ENCODE measurements around the gene NAA40.

Gene NAA40

GRCh38 chr11:63915961-63916836 is 22.6 kb upstream of the NAA40 start:
- Histone ChIP-seq H3K4me2 (ENCODE audit: insufficient read depth, low read length, poor library complexity, severe bottlenecking) (peak overlapping the region; percentile 82), H3K9me3 (replicated peaks in 1 of 2; ENCODE audit: control insufficient read depth in 2 of 2, insufficient read depth in 1 of 2, low read depth in 1 of 2, low read length in 2 of 2) (no peaks in the 10 kb centered on the region), H3K4me1 (ENCODE audit: control insufficient read depth in 2 of 2, insufficient read depth in 1 of 2, low read depth in 1 of 2, low read length in 2 of 2) (peaks cover 35 to 37% of the 10 kb centered on the region in 2 donors), H2AK5ac (ENCODE audit: low read depth, low read length) (peak overlapping the region; percentile 99), H4K8ac (ENCODE audit: low read depth, low read length) (peak overlapping the region; percentile 32), H3K4me3 (ENCODE audit: low read length in 2 of 2) (peak overlapping the region; percentile 66 to 85), H3K4ac (ENCODE audit: low read length) (peak overlapping the region; percentile 98), H3K9ac (ENCODE audit: low read depth, low read length, poor library complexity) (peak overlapping the region; percentile 95), H3K27ac (replicated peaks; ENCODE audit: low read length) (peak overlapping the region; percentile 94), H3K79me1 (ENCODE audit: low read depth, low read length) (peaks cover 21% of the 10 kb centered on the region), H2BK120ac (ENCODE audit: low read depth, low read length) (peak overlapping the region; percentile 90), H2AFZ (ENCODE audit: low read length) (peak overlapping the region; percentile 66), H2BK5ac (ENCODE audit: low read length) (peak overlapping the region; percentile 99), H3K36me3 (replicated peaks in 1 of 2; ENCODE audit: control insufficient read depth in 2 of 2, insufficient read depth in 2 of 2, low read length in 2 of 2) (peaks cover 24 to 34% of the 10 kb centered on the region in 2 donors), H2BK15ac (ENCODE audit: low read length) (peak overlapping the region; percentile 87), H3K14ac (ENCODE audit: low read length) (peak overlapping the region; percentile 95), H4K91ac (ENCODE audit: low read depth, low read length, poor library complexity) (peak overlapping the region; percentile 47), H2BK12ac (ENCODE audit: low read length) (peak overlapping the region; percentile 95), H3K23ac (ENCODE audit: low read depth, low read length, poor library complexity) (peak overlapping the region; percentile 90), H3K18ac (ENCODE audit: low read length) (peak overlapping the region; percentile 100), H3K27me3 (ENCODE audit: control insufficient read depth in 3 of 3, insufficient read depth in 3 of 3, low read depth in 1 of 3, low read length in 3 of 3) (no peaks in the 10 kb centered on the region)
- no CpG with 5 or more reads among the region's 56 CpGs for WGBS, 2 donors (ENCODE audit: extremely low coverage in 2 of 2, insufficient read length in 2 of 2, insufficient replicate concordance in 1 of 2)
- DNase-seq (ENCODE audit: low spot score), result no peak

- H2AFZ ChIP-seq (ENCODE audit: low read length), result peak within 1 kb of the TSS; percentile 81
- peak within 1 kb of the TSS; percentile 95 for H3K9ac ChIP-seq (ENCODE audit: low read depth, low read length, poor library complexity)
- peak within 1 kb of the TSS; percentile 98 for H2BK120ac ChIP-seq (ENCODE audit: low read depth, low read length)
- H2BK12ac ChIP-seq (ENCODE audit: low read length), result peak within 1 kb of the TSS; percentile 95
- peak within 1 kb of the TSS; percentile 90 for H3K23ac ChIP-seq (ENCODE audit: low read depth, low read length, poor library complexity)
- peak within 1 kb of the TSS; percentile 87 for H2BK15ac ChIP-seq (ENCODE audit: low read length)
- H3K14ac ChIP-seq (ENCODE audit: low read length), result peak within 1 kb of the TSS; percentile 95
- no peaks in the 10 kb centered on the region for H3K27me3 ChIP-seq (ENCODE audit: control insufficient read depth in 3 of 3, insufficient read depth in 3 of 3, low read depth in 1 of 3, low read length in 3 of 3)
- peak; percentile 83 for DNase-seq (ENCODE audit: low spot score)
- peaks cover 0 to 5% of the 10 kb centered on the region in 2 donors for H3K9me3 ChIP-seq (replicated peaks in 1 of 2; ENCODE audit: control insufficient read depth in 2 of 2, insufficient read depth in 1 of 2, low read depth in 1 of 2, low read length in 2 of 2)
- peak within 1 kb of the TSS; percentile 100 for H3K18ac ChIP-seq (ENCODE audit: low read length)
- no CpG with 5 or more reads among the region's 85 CpGs for WGBS, 2 donors (ENCODE audit: extremely low coverage in 2 of 2, insufficient read length in 2 of 2, insufficient replicate concordance in 1 of 2)
- H2AK5ac ChIP-seq (ENCODE audit: low read depth, low read length), result peak within 1 kb of the TSS; percentile 99
- H3K4me3 ChIP-seq (ENCODE audit: low read length in 2 of 2), result peak within 1 kb of the TSS; percentile 66 to 85
- peaks cover 19% of the 10 kb centered on the region for H3K79me1 ChIP-seq (ENCODE audit: low read depth, low read length)
- H3K4ac ChIP-seq (ENCODE audit: low read length), result peak within 1 kb of the TSS; percentile 98
- H3K36me3 ChIP-seq (replicated peaks in 1 of 2; ENCODE audit: control insufficient read depth in 2 of 2, insufficient read depth in 2 of 2, low read length in 2 of 2), result peaks cover 22 to 29% of the 10 kb centered on the region in 2 donors
- peak within 1 kb of the TSS; percentile 32 for H4K8ac ChIP-seq (ENCODE audit: low read depth, low read length)
- H3K4me2 ChIP-seq (ENCODE audit: insufficient read depth, low read length, poor library complexity, severe bottlenecking), result peak within 1 kb of the TSS; percentile 82
- H2BK5ac ChIP-seq (ENCODE audit: low read length), result peak within 1 kb of the TSS; percentile 99
- peak within 1 kb of the TSS; percentile 94 for H3K27ac ChIP-seq (replicated peaks; ENCODE audit: low read length)
- H4K91ac ChIP-seq (ENCODE audit: low read depth, low read length, poor library complexity), result peak within 1 kb of the TSS; percentile 47
- peaks cover 34 to 37% of the 10 kb centered on the region in 2 donors for H3K4me1 ChIP-seq (ENCODE audit: control insufficient read depth in 2 of 2, insufficient read depth in 1 of 2, low read depth in 1 of 2, low read length in 2 of 2)
Measured at GRCh38 chr11:63916837-63917691, 21.7 kb upstream of the NAA40 start, which contains the start of gene RCOR2. Gene RCOR2, minus strand, starts transcription at chr11:63917164. Its CDS starts 708 bp downstream, at chr11:63916456.

GRCh38 chr11:63917692-63918506 is 20.9 kb upstream of the NAA40 start:
- peak overlapping the region; percentile 50 for H2AK5ac ChIP-seq (ENCODE audit: low read depth, low read length)
- H3K4me3 ChIP-seq (ENCODE audit: low read length in 2 of 2), result peak overlapping the region; percentile 66 to 74
- no CpG with 5 or more reads among the region's 50 CpGs for WGBS, 2 donors (ENCODE audit: extremely low coverage in 2 of 2, insufficient read length in 2 of 2, insufficient replicate concordance in 1 of 2)
- H2BK120ac ChIP-seq (ENCODE audit: low read depth, low read length), result peak overlapping the region; percentile 98
- H3K9ac ChIP-seq (ENCODE audit: low read depth, low read length, poor library complexity), result peak overlapping the region; percentile 93
- H3K9me3 ChIP-seq (replicated peaks in 1 of 2; ENCODE audit: control insufficient read depth in 2 of 2, insufficient read depth in 1 of 2, low read depth in 1 of 2, low read length in 2 of 2), result peaks cover 0 to 5% of the 10 kb centered on the region in 2 donors
- H4K91ac ChIP-seq (ENCODE audit: low read depth, low read length, poor library complexity), result peak overlapping the region; percentile 97
- H3K79me1 ChIP-seq (ENCODE audit: low read depth, low read length), result peaks cover 19% of the 10 kb centered on the region
- peak overlapping the region; percentile 78 for H3K14ac ChIP-seq (ENCODE audit: low read length)
- H3K18ac ChIP-seq (ENCODE audit: low read length), result peak overlapping the region; percentile 100
- peak overlapping the region; percentile 99 for H2BK5ac ChIP-seq (ENCODE audit: low read length)
- H3K4ac ChIP-seq (ENCODE audit: low read length), result peak overlapping the region; percentile 90
- peak overlapping the region; percentile 91 for H3K27ac ChIP-seq (replicated peaks; ENCODE audit: low read length)
- no peak overlapping the region for H4K8ac ChIP-seq (ENCODE audit: low read depth, low read length)
- peak overlapping the region; percentile 84 for H2BK15ac ChIP-seq (ENCODE audit: low read length)
- peak overlapping the region; percentile 87 for H3K23ac ChIP-seq (ENCODE audit: low read depth, low read length, poor library complexity)
- H3K4me1 ChIP-seq (ENCODE audit: control insufficient read depth in 2 of 2, insufficient read depth in 1 of 2, low read depth in 1 of 2, low read length in 2 of 2), result peaks cover 33 to 37% of the 10 kb centered on the region in 2 donors
- no peaks in the 10 kb centered on the region for H3K27me3 ChIP-seq (ENCODE audit: control insufficient read depth in 3 of 3, insufficient read depth in 3 of 3, low read depth in 1 of 3, low read length in 3 of 3)
- peaks cover 15 to 21% of the 10 kb centered on the region in 2 donors for H3K36me3 ChIP-seq (replicated peaks in 1 of 2; ENCODE audit: control insufficient read depth in 2 of 2, insufficient read depth in 2 of 2, low read length in 2 of 2)
- H2AFZ ChIP-seq (ENCODE audit: low read length), result peak overlapping the region; percentile 81
- H3K4me2 ChIP-seq (ENCODE audit: insufficient read depth, low read length, poor library complexity, severe bottlenecking), result peak overlapping the region; percentile 69
- peak; percentile 82 for DNase-seq (ENCODE audit: low spot score)
- peak overlapping the region; percentile 97 for H2BK12ac ChIP-seq (ENCODE audit: low read length)
